Central memory CD4-positive, alpha-beta T cell (primary cell): ENCODE data around the gene ESPN.

ENCODE experiments used
- DNase-seq: peaks from one replicate; pipeline ENCODE4 v3.0.0; 2022

ESPN gene

DNA sequence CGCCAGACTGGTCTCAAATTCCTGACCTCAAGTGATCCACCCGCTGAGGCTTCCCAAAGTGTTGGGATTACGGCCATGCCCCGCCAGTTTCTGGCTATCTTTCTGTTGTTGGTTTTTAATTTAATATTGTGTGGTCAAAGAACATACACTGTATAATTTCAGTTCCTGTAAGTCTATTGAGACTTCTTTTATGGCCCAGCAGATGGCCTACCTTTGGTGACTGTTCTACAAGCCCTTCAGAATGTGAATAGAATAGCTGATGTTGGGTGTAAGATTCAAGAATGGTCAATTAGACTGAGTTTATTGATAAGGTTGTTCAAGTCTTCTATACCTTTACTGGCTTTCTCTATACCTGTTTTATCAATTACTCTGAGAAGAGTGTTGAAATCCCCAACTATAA, 15.5 kb upstream of the ESPN start:
- no peak for DNase-seq

DNA sequence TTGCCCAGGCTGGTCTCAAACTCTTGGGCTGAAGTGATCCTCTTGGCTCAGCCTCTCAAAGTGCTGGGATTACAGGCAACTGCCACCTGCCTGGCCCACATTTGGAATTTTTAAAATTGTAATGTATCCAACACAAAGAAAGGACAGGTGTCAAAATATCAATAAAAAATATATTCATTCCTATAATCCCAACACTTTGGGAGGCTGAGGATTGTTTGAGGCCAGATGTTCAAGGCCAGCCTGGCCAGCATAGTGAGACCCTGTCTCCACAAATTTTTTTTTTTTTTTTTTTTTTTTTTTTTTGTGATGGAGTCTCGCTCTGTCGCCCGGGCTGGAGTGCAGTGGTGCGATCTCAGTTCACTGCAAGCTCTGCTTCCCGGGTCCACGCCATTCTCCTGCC, 14.8 kb upstream of the ESPN start:
- DNase-seq = no peak

DNA sequence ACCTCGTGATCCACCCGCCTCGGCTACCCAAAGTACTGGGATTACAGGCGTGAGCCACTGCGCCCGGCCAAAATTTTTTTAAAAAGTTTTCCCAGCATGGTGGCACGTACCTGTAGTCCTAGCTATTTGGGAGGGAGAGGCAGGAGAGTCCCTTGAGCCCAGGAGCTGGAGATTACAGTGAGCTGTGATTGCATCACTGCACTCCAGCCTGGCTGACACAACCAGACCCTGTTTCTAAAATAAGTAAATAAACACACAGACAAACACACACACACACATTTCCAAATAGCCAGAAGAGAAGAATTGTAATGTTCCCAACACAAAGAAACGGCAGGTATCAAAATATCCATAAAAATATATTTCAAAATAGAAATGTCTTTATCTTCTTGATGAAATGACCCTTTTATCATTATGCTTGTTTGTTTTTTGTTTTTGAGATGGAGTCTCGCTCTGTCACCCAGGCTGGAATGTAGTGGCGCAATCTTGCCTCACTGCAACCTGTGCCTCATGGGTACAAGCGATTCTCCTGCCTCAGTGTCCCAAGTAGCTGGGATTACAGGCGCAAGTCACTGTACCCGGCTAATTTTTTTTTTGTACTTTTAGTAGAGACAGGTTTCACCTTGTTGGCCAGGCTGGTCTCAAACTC, 14.2 kb upstream of the ESPN start:
- no peak for DNase-seq

DNA sequence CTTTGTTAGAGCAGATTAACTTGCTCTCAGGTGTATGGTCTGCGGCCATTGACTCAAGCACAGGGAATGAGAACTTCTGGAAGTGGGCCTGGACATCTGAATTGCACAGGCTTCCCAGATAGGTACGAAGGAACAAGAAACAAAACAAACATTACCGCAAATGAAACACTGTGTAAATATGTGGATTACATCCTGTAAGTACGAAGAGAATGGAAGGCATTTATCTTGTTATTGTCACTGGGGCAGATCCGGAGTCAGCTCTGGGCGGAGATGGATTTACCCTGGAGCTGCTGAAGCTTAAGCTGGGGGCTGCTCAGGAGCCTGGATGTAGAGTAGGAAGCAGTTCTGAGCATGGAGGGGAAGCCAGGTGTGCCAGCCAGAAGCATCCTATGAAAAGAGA, 11.7 kb upstream of the ESPN start:
- no peak for DNase-seq

DNA sequence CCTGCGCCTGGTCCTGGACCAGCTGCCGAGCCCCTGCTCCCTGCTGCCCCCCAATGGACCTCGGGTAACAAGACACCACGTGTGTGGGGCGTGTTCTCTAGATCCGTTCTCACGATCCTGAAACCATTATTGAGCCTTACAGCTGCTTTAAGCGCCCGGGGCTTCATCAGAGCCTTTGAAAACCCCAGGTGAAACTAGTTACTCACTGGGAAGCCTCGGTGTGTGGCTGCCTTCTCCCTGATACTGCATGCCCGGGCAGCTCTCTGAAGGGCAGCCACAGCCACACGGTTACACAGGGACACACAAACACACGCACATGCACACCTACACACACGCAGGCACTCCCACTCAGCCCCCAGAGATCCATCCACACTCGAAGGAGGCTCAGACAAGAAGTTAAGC, 10.1 kb upstream of the ESPN start:
- DNase-seq = no peak

DNA sequence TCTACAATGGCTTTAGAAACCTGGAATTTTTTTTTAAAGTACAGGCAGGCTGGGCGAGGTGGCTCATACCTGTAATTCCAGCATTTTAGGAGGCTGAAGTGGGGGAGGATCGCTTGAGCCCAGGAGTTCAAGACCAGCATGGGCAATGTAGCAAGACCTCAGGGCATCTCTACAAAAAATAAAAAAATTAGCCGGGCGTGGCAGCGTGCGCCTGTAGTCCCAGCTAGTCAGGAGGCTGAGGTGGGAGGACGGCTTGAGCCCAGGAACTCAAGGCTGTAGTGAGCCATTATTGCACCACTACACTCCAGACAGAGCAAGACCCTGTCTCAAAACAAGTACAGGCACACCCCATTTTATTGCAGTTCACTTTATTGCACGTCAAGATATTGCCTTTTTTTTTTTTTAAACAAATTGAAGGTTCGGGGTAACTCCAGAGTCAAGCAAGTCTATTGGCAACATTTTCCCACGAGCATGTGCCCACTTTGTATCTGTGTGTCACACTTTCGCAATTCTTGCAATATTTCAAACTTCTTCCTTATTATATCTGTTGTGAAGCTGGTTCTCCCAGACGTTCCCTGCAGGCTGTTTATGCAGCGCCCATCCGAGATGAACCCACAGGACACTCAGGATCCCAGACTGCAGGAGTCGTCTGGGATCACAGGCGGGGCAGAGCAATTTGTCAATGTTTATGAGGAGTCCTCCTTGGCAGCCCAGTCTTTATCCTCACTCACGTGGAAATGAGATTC, 9.5 kb upstream of the ESPN start:
- DNase-seq = no peak

DNA sequence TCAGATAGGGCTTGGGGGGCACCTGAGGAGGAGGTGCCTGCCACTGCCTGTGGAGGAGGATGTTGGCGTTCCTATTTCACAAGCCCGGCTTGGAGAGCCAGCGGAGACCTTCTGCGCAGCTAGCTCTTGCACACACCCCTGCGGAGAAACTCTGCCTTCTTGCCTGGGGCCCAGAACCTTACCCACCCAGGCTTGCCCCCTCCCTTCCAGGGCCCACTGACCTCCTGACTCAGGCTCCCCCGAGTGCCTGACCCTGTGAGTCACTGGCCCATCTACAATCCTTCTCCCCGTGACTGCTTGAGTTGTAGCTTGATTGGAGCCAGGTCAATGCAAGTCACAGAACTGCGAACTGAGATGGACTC, 8.3 kb upstream of the ESPN start:
- DNase-seq = no peak

DNA sequence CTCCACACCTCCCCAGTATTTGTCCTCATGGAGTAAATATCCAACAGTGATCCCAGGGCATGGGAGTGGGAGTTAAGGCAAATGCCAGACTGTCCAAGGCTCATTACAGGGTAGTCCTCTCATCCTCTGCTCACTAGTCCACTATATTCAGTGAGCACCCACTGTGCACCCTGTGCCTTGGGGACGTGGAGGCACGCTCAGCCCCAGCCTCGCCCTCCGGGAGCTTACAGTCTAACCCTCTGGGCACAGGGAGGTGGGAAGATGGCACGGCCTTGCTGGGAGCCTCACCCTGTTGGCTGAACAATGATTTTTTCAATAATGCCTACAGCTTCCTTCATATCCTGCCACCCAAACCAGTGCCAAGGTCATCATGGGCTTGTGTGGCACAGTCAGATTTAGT, 7.7 kb upstream of the ESPN start:
- DNase-seq = no peak

DNA sequence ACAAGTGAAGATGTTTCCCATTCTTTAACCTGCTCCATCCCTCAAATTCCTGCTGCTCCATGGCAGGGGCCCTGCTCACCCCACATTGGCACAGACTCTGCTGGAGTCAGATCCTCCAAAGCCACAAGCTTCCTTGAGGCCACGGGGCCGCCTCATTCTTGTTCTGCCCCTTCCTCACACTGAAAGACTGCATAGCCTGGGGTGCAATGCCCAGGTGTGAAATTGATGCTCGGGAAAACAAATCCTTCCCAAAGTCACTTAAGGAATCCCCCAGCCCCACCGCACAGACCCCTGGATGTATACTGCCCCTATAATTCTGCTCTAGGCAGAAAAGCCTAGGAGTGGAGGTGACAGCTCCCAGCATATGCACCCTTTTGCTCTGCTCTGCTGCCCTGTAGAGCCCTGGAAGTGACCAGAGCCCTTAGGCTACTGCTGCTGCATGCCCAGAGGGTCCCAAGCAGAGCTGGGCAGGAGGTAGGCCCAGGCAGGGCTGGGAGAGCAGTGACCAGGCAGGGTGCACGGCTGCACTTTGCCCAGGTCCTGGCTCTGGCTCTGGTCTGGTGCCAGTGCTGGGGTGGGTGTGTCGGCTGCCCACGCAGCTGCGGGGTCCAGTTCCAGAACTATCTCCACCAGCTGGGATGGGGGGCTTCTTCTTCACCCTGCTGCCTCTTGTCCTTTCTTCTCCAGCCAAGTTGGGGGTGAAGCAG, 6.5 kb upstream of the ESPN start:
- DNase-seq = no peak

DNA sequence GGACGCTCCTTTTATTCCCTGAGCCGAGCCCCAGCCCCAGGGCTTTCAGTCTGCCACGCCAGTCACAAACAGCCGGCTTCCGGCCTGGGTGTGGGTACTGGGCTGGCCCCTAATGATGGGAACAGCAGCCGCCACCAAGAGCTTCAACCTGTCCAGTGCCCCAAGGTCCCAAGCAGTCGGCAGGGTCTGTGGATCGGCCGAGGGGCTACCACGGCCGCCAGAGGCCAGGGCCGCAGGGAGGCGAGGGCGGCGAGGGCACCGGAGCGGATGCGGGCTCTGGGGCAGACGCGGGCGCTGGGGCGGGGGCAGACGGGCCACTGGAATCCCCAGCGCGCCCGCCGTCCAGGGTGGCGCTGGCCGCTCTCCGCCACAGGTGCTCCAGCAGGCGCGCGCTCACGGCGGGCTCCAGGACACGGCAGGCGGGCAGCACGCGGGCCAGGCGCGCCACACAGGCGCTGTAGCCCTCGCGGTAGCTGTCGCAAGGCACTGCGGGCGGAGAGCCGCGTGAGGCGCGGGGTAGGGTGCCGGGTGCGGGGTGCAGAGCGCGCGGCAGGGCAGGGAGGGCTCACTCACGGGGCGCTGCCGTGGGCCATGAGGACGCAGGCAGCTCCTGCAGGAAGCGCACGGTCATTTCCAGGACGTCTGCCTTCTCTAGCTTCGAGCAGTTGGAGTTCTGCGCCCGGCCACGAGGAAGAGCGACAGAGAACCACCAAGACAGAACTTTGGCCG, 5.7 kb upstream of the ESPN start:
- no peak for DNase-seq

DNA sequence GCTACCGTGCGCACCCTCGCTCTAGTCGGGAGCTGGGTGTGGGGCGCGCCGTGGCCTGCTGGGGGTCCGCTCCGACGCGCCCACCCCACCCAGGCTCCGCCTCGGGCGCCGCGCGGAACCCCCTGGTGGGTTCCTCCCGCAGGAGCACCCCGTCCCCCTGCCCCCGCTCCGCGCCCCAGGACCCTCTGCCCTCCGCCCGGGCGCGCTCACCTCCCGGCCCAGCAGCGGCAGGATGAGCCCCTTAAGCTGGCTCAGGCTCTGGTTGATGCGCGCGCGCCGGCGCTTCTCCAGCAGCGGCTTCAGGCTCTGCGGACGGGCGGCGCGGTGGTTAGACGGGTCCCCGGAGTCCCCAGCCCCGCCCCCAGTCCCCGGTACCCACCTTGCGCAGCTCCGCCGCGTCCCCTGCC, 5.2 kb upstream of the ESPN start:
- no peak for DNase-seq

DNA sequence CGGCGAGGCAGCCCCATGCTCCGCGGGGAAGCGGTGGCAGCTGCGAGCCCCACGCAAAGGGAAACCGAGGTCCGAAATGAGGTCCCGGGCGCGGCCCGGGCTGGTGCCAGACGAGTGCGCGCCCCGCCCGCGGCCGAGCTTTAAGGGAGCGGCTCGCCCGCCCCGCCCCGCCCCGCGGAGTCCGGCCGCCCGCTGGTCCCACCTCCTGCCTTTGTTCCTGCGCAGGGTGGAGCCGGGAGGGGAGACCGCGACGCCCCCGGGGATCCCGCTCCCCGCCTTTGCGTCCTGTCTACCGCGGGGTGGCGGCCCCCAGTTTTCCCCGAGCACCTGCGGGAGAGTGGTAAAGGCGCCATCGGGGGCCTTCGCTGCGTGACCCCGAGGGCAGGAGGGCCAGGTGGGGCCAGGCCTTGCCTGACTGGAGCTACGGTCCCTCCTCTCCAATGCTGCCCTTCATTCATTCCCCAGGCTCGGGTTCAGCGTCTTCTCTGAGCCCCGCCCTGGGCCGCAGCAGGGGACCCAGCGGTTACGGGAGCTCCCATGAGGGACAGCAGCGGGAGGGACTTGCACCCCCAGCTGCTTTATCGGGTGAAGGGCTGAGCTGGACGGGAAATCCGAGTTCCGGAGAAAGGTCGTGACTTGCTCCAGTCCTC, 4.6 kb upstream of the ESPN start, which contains the start of gene HES2:
TSS of gene HES2 (minus strand) at position 116 of the 650 bp plus-strand sequence. CDS start at position 17, 99 bp downstream.
- DNase-seq = no peak

DNA sequence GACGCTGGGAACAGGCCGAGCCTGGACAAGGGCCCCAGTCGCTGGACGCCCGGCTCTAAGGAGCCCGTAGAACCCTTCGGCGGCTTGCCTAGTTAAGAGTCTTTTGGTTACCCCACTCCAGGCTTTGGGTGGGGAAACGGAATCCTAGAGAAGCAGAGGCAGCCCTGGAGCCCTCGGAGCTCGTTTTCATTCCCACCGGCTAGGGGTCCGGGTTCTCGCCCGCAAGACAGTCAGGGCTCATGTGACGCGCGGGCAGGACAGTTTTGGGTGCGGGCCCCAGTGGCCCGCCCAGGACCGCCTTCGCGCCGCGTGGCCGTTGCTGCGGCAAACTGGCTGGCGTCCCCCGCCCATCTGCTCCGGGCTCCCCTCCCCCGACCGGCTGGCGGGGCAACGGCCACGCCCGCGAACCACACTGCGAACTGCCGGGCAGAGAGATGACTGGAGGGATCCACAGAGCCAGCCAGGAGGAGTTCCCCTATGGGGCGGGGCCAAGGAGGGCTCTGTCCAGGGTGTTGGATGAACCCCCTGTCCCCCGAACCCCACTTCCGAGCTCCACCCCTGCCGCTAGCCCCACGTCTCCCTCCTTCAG, 4.0 kb upstream of the ESPN start:
- no peak for DNase-seq

DNA sequence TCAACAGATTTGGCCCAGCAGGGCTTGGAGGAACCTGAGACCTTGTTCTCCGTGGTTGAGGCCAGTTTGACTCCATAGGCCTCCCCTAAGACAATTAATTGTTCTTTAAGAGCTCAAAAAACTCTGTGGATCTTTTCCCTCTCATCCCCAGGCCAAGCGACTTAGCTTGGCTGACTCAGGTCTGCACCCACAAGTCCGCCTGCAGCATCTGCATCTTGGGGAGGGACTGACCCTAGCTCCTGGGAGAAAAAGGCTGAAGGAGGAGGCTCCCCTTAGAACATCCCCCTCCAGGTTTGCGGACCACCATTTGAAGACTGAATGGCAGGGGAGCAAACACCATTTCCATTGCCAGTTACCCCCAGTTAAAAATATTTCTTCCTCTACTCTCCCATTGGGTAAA, 3.3 kb upstream of the ESPN start:
- DNase-seq = no peak

DNA sequence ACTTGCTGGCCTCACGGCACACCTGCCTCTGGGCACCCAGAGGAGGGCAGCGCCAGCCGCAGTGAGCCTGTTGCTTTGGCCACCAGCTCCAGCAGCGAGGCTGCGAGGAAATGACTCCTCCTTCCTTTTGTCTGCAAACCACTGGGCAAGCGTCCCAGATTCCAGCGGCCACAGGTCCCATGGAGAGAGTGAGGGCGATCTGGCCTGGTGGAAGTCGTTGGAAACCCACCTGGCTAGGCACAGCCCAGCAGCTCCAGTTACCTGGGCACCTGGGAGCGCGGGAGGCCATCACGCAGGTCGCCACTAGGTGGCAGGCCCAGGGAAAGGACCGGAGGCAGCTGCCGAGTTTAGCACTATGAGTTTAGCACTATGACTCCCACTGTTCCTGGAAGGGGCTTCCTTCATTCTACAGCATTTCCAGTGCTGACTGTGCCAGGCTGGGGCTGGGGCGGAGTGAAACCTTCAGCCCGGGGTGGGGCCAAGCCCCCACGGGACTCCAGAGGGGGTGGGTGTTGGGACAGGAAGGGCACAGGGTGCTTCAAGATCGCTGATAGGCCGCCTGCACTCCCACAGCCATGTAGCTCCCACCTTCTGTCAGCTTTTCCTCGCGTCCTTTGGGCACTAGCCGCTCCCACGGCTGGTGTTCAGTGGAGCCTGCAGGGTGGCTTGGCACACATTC, 1.1 kb upstream of the ESPN start:
- DNase-seq = peak; percentile 60

DNA sequence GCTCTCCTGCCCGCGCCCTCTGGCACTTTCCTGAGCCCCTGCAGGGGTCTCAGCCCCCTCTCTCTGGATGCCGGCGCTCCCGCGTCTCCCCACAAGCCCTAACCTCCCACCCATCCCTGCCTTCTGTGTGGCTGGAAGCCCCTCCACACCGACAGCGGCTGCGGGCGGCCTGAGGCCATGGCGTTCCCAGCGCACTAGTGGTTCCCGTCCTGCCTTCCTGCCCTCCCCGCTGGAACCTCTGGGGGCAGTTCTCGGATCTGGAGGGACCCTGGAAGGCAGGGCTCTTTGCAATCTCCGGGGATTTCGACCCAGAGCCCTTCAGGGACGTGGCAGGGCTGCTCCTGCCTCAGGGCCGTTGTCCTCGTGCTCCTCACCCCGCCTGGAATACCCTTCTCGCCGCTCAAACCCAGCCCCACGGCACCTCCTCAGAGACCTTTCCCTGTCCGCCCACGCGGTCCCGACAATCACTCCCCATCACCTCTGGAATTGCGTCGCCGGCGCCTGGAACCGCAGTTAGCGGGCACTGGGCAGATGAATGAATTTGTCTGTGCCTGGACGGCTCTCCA, 493 bp upstream of the ESPN start:
- DNase-seq = no peak

DNA sequence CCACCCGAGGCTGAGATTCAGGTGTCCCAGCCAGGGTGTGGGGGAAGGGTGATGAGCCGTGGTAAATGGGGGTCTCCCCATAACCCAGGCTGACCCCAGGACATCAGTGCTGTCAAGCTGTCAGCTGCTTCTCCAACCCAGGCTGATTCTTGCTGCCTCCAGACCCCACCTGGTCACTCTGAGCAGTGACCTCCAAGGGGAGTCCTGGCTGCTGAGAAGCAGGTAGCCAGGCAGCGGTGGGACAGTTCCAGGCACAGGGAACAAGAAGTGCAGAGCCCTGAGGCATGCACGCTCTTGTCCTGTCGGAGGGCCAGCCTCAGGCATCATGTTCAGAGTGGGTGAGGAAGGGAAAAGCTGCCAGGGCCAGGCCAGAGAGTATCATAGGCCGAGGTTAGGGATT, 1.1 kb downstream of the ESPN start:
- DNase-seq = no peak

DNA sequence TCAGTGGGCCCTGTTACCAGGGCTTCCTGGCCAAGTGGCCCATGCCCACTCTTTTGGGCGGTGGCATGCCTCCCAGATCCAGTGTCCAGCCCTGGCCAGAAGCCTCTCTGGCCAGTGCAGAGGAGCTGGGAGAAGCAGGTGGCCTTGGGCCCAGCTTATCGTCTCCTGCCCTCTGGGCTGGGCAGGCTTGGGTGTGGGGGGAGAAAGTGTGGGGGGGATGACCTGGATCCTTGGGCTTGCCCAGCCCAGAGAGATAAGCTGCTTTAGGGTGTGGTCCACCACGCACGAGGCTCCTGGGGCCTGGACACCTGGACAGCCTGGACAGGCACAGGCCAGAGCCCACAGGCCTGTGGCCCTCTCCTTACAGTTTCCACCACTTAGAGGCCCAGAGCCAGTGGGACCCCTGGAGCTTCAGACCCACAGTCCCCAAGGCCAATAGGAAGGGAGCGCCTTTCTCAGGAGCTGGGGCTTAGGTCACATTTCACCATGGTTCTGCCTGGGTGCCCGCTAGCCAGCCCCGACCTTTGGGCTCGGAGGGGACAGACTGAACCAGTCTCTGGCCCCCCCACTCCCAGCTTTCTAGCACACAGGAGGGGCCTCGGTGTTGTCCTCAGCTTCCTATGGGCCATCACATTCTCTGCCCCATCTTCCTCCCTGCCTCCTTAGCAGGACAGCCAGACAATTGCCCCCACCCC, 1.8 kb downstream of the ESPN start:
- no peak for DNase-seq

DNA sequence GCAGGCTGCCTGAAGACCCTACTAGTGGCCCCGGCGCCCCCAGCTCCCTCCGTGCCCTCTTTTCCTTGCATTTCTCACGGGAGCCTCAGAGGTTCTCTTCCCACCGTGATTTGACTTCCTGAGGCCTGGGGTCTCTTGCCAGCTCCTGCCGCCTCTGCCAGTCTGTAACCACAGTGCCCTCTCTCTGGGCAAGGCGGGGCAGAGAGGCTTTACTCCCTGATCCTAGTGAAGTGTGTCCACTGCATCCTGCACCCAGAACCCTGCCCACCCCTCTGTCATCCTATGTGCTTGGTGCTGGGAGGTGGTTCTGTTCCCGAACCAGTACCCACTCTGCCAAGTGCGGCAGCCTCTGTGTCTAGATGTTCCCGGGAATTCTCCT, 2.4 kb downstream of the ESPN start:
- no peak for DNase-seq

DNA sequence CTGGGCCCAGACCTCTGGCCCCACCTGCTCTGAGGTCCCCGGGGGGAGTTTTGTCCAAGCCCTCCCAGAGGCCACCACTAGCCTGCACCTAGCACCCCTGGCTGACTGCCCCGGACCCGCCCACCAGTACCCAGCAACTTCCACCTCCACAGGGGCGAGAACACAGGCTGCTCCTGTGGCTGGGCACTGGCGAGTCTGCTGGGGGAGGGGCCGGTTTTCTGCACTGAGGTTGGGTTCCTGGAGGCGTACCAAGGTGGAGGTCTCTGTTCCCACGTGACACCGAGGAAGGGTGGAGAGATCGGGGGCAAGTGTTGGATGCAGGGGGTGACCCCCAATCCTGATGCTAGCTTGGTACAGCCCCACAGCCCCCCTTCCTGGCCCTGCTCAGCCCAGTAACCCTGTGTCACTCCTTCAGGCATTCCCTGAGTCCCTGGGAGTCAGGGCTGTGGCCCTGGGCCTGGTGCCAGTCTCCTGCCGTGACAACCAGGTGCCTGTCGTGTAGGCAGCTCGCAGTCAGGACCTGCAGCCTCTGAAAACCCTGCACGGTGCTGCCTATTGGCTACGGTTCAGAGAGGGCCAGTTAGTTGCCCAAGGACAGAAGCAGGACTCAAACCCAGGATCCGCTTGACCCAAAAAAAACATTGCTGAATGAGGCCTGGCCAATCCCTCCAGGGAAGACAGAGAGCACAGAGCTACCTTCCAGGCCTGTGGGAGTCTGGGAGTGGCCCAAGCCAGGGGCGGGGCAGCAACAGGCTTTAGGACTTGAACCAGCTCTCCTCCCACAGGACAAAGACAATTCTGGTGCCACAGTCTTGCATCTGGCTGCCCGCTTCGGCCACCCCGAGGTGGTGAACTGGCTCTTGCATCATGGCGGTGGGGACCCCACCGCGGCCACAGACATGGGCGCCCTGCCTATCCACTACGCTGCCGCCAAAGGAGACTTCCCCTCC, 3.1 kb downstream of the ESPN start:
- DNase-seq = no peak
